ENCODE measurements around the gene TPCN1.

The TPCN1 gene

GRCh38 chr12:113345318-113345717, 124.1 kb downstream of the TPCN1 start:
- DNase-seq: no peak

GRCh38 chr12:113346353-113346752, 125.1 kb downstream of the TPCN1 start:
- no peak for DNase-seq

GRCh38 chr12:113347107-113347506, 125.8 kb downstream of the TPCN1 start:
- no peak for DNase-seq

- DNase-seq: no peak
Observed at GRCh38 chr12:113347892-113348291, 126.6 kb downstream of the TPCN1 start.
